MM.1S (cell line): ENCODE measurements around the gene DAB2IP.

ENCODE experiments used
- EZH2 ChIP-seq: fragments of 300-600 bp; sonication (generic); optimal IDR thresholded peaks from 2 replicates; pipeline ENCODE3; 2017; ENCODE audit warnings: low read depth, mild to moderate bottlenecking, antibody characterized with exemption, low read length, mixed read lengths
- EZH2phosphoT487 ChIP-seq: fragments of 300-600 bp; sonication (generic); IDR thresholded peaks from 2 replicates; pipeline ENCODE4 v1.6.1; 2018; ENCODE audit warnings: antibody characterized with exemption, low read length
- TF ChIP-seq, protein P1 (sequence below): fragments of 300-600 bp; sonication (generic); IDR thresholded peaks from 2 replicates; pipeline ENCODE4 v1.5.1; 2016; ENCODE audit warnings: antibody characterized with exemption, low read length, mixed read lengths

DNA sequence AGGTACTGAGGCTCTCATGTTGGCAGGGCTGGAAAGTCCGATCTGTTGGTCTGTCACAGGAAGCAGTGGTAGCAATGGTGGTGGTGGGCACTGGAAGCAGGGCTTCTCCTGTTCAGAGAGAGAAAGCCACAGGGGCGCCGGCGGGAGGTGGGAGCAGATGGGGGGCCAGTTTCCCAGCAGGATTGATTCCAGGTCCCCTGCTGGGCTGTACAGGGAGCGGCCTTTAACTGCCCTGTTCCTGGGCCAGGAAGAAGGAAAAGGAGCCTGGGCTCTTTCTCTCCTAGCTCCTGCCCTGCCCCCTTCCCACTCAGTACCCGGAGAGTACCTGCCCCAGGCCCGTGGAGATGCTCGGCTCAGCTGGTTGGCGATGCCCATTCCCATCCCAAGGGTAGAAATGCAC is 2.6 kb upstream of the DAB2IP start:
- TF ChIP-seq, protein P1, sequence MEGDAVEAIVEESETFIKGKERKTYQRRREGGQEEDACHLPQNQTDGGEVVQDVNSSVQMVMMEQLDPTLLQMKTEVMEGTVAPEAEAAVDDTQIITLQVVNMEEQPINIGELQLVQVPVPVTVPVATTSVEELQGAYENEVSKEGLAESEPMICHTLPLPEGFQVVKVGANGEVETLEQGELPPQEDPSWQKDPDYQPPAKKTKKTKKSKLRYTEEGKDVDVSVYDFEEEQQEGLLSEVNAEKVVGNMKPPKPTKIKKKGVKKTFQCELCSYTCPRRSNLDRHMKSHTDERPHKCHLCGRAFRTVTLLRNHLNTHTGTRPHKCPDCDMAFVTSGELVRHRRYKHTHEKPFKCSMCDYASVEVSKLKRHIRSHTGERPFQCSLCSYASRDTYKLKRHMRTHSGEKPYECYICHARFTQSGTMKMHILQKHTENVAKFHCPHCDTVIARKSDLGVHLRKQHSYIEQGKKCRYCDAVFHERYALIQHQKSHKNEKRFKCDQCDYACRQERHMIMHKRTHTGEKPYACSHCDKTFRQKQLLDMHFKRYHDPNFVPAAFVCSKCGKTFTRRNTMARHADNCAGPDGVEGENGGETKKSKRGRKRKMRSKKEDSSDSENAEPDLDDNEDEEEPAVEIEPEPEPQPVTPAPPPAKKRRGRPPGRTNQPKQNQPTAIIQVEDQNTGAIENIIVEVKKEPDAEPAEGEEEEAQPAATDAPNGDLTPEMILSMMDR: no peak
- no peak for TF ChIP-seq EZH2phosphoT487
- no peak for TF ChIP-seq EZH2
